ENCODE results near the gene PAX8. TPM values are rescaled to one million over a fixed set of nuclear protein-coding genes. Genes with fewer than 3 reads are reported as not detected.

PAX8 gene
- total RNA-seq, 1 experiment from 2014 or later, result 3.4 TPM

DNA sequence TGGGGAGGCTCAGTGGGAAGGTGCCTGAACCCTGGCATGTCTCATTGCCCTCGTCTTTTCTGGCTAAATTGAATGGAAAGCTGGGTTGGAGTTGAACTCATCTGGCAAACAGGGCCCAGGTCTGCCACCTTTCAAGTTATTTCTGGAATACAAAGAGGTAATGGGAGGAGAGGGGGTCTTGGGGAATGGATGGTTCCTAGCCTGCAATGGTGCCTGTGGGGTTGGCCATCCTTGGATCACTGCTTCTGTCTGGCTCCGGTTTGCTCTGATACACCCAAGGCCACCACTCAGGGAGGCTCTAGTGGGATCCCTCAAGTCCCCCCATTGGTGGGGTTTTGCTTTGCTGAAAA lies 59.7 kb downstream of the PAX8 start:
- Histone ChIP-seq H3K4me3 (ENCODE audit: low read length) (no peak overlapping the region), H3K9me2 (replicated peaks; ENCODE audit: low read length) (peaks cover 3% of the 10 kb centered on the region; the same call in 1 of the 2 replicates), H3K4me2 (ENCODE audit: low read length) (no peak overlapping the region), H3K27me3 (ENCODE audit: low read length) (no peaks in the 10 kb centered on the region), H3K27ac (ENCODE audit: low read length) (no peak overlapping the region), H3K9me3 (ENCODE audit: low read length) (no peaks in the 10 kb centered on the region), H2AFZ (ENCODE audit: low read length) (no peak overlapping the region), H3F3A (ENCODE audit: low read length, unreplicated experiment) (no peaks in the 10 kb centered on the region), H3K4me1 (ENCODE audit: insufficient read depth, low read length) (no peaks in the 10 kb centered on the region), H3K36me3 (ENCODE audit: low read depth, low read length) (no peaks in the 10 kb centered on the region), H3K9ac (ENCODE audit: low read length) (no peak overlapping the region), H4K20me1 (ENCODE audit: low read length) (no peaks in the 10 kb centered on the region), H3K79me2 (ENCODE audit: low read length) (no peaks in the 10 kb centered on the region)
- TF ChIP-seq CTCF (conservative IDR thresholded peaks at IDR 0.05; ENCODE audit: low read depth, low read length) (no peak), EZH2phosphoT487 (IDR thresholded peaks at IDR 0.05; ENCODE audit: borderline replicate concordance, low read length) (no peak), EZH2 (IDR thresholded peaks at IDR 0.05; ENCODE audit: low read length, unreplicated experiment) (no peak)
- DNase-seq, result no peak
- ATAC-seq, result no peak
- ChIA-PET POLR2A (ENCODE audit: unreplicated experiment) (no interaction called here), CTCF (no interaction called here)
- no TSS peak for BruUV-seq (replicated peaks)
- intact Hi-C loops (cut with micrococcal nuclease), result no loop called here

DNA sequence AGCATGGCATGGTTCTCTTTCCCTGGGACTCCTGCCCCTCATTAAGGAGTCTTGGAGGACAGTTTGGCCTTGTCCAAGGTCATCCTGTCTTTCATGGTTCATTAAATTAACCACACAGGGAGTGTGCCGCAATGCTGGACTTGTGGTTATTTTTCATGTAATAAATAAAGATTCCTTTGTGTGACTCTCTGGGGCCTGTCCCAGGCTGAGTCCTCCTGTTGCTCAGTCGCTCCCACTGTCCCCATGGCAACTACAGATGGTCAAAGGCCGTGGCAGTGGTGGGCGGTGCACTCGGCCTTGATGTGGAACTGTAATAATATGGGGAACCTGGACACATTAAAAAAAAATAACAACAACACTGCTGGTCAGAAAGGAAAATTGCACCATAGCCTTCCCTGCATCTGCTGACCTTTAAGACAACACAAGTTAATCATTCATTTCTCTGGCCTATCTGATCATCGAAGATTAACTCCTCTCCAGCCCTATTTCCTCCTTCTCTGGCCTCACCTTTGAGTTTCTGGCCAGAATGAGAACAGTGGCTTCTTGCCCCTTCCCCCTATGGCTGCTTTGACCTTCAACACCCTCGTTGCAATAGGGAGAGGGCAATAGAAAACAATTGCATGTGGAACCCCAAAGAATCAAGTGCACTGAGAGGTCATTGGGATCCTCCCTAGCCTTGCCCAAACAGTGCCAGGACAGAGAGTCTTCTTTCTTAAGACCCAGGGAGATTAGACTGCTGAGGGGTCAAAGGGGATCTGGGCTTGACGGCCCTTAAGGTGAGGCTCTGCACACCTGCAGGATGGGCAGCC lies 60.2 kb downstream of the PAX8 start:
- DNase-seq (no peak), ATAC-seq (no peak)
- no peaks in the 10 kb centered on the region for H3K9me2 ChIP-seq (replicated peaks; ENCODE audit: low read length)
- CTCF ChIA-PET, result no interaction called here
- H3K27ac ChIP-seq (ENCODE audit: low read length), result no peak overlapping the region
- no peak overlapping the region for H3K4me2 ChIP-seq (ENCODE audit: low read length)
- H3F3A ChIP-seq (ENCODE audit: low read length, unreplicated experiment), result no peaks in the 10 kb centered on the region
- no peaks in the 10 kb centered on the region for H3K27me3 ChIP-seq (ENCODE audit: low read length)
- POLR2A ChIA-PET (ENCODE audit: unreplicated experiment), result no interaction called here
- BruUV-seq (replicated peaks), result no TSS peak
- H3K79me2 ChIP-seq (ENCODE audit: low read length), result no peaks in the 10 kb centered on the region
- TF ChIP-seq CTCF (conservative IDR thresholded peaks at IDR 0.05; ENCODE audit: low read depth, low read length) (no peak), EZH2phosphoT487 (IDR thresholded peaks at IDR 0.05; ENCODE audit: borderline replicate concordance, low read length) (no peak), EZH2 (IDR thresholded peaks at IDR 0.05; ENCODE audit: low read length, unreplicated experiment) (no peak)
- no peaks in the 10 kb centered on the region for H3K9me3 ChIP-seq (ENCODE audit: low read length)
- H3K9ac ChIP-seq (ENCODE audit: low read length), result no peak overlapping the region
- H3K36me3 ChIP-seq (ENCODE audit: low read depth, low read length), result no peaks in the 10 kb centered on the region
- no peak overlapping the region for H2AFZ ChIP-seq (ENCODE audit: low read length)
- no peaks in the 10 kb centered on the region for H4K20me1 ChIP-seq (ENCODE audit: low read length)
- intact Hi-C loops (cut with micrococcal nuclease), result no loop called here
- no peaks in the 10 kb centered on the region for H3K4me1 ChIP-seq (ENCODE audit: insufficient read depth, low read length)
- no peak overlapping the region for H3K4me3 ChIP-seq (ENCODE audit: low read length)

GRCh38 chr2:113217455-113218282 lies 61.1 kb downstream of the PAX8 start:
- BruUV-seq (replicated peaks), result no TSS peak
- Histone ChIP-seq H3K9me2 (replicated peaks; ENCODE audit: low read length) (no peaks in the 10 kb centered on the region), H4K20me1 (ENCODE audit: low read length) (no peaks in the 10 kb centered on the region), H3K9me3 (ENCODE audit: low read length) (no peaks in the 10 kb centered on the region), H3K4me3 (ENCODE audit: low read length) (no peak overlapping the region), H2AFZ (ENCODE audit: low read length) (no peak overlapping the region), H3K4me1 (ENCODE audit: insufficient read depth, low read length) (no peaks in the 10 kb centered on the region), H3K36me3 (ENCODE audit: low read depth, low read length) (no peaks in the 10 kb centered on the region), H3F3A (ENCODE audit: low read length, unreplicated experiment) (no peaks in the 10 kb centered on the region), H3K27ac (ENCODE audit: low read length) (no peak overlapping the region), H3K4me2 (ENCODE audit: low read length) (no peak overlapping the region), H3K27me3 (ENCODE audit: low read length) (no peaks in the 10 kb centered on the region), H3K9ac (ENCODE audit: low read length) (no peak overlapping the region), H3K79me2 (ENCODE audit: low read length) (no peaks in the 10 kb centered on the region)
- TF ChIP-seq CTCF (conservative IDR thresholded peaks at IDR 0.05; ENCODE audit: low read depth, low read length) (no peak), EZH2 (IDR thresholded peaks at IDR 0.05; ENCODE audit: low read length, unreplicated experiment) (no peak), EZH2phosphoT487 (IDR thresholded peaks at IDR 0.05; ENCODE audit: borderline replicate concordance, low read length) (no peak)
- intact Hi-C loops (cut with micrococcal nuclease), result no loop called here
- DNase-seq, result no peak
- POLR2A ChIA-PET (ENCODE audit: unreplicated experiment), result no interaction called here
- CTCF ChIA-PET, result no interaction called here
- ATAC-seq, result no peak
